ENCODE results near the gene CLDN14.

CLDN14 gene

GRCh38 chr21:36446301-36446700, 33.6 kb downstream of the CLDN14 start:
- DNase-seq = no peak
- H3K4me3 ChIP-seq (ENCODE audit: low read depth, low read length) = no peak overlapping the region
- TF ChIP-seq CTCF (IDR thresholded peaks at IDR 0.05; ENCODE audit: low read depth, low read length) = no peak
- no peaks in the 10 kb centered on the region for H3K36me3 ChIP-seq
- no peaks in the 10 kb centered on the region; the same call in 1 of the 2 replicates for H3K27me3 ChIP-seq
- H3K4me1 ChIP-seq = no peaks in the 10 kb centered on the region
- H3K9me3 ChIP-seq = no peaks in the 10 kb centered on the region

- no peaks in the 10 kb centered on the region for H3K4me1 ChIP-seq
- no peak for TF ChIP-seq CTCF (IDR thresholded peaks at IDR 0.05; ENCODE audit: low read depth, low read length)
- H3K27me3 ChIP-seq = no peaks in the 10 kb centered on the region; the same call in 1 of the 2 replicates
- no peaks in the 10 kb centered on the region for H3K36me3 ChIP-seq
- no peak overlapping the region for H3K4me3 ChIP-seq (ENCODE audit: low read depth, low read length)
- no peaks in the 10 kb centered on the region for H3K9me3 ChIP-seq
- no peak for DNase-seq
These were observed 38.2 kb downstream of the CLDN14 start for GRCh38 chr21:36441715-36442114.

GRCh38 chr21:36437745-36438128, 42.2 kb downstream of the CLDN14 start:
- no peak for TF ChIP-seq CTCF (IDR thresholded peaks at IDR 0.05; ENCODE audit: low read depth, low read length)
- DNase-seq = no peak
- Histone ChIP-seq H3K4me1 (no peaks in the 10 kb centered on the region), H3K27me3 (no peaks in the 10 kb centered on the region), H3K9me3 (no peaks in the 10 kb centered on the region), H3K36me3 (no peaks in the 10 kb centered on the region), H3K4me3 (ENCODE audit: low read depth, low read length) (no peak overlapping the region)

GRCh38 chr21:36436829-36437744, 42.8 kb downstream of the CLDN14 start:
- Histone ChIP-seq H3K36me3 (no peaks in the 10 kb centered on the region), H3K4me3 (ENCODE audit: low read depth, low read length) (no peak overlapping the region), H3K27me3 (no peaks in the 10 kb centered on the region), H3K9me3 (no peaks in the 10 kb centered on the region), H3K4me1 (no peaks in the 10 kb centered on the region)
- no peak for DNase-seq
- TF ChIP-seq CTCF (IDR thresholded peaks at IDR 0.05; ENCODE audit: low read depth, low read length) = no peak

GRCh38 chr21:36434144-36434543, 45.8 kb downstream of the CLDN14 start:
- no peak for DNase-seq
- no peak overlapping the region for H3K4me3 ChIP-seq (ENCODE audit: low read depth, low read length)
- TF ChIP-seq CTCF (IDR thresholded peaks at IDR 0.05; ENCODE audit: low read depth, low read length) = no peak

GRCh38 chr21:36433059-36433709, 46.7 kb downstream of the CLDN14 start:
- no peak overlapping the region for H3K4me3 ChIP-seq (ENCODE audit: low read depth, low read length)
- DNase-seq = no peak
- no peaks in the 10 kb centered on the region for H3K9me3 ChIP-seq
- no peaks in the 10 kb centered on the region for H3K36me3 ChIP-seq
- no peaks in the 10 kb centered on the region for H3K27me3 ChIP-seq
- no peak for TF ChIP-seq CTCF (IDR thresholded peaks at IDR 0.05; ENCODE audit: low read depth, low read length)
- no peaks in the 10 kb centered on the region for H3K4me1 ChIP-seq

More at GRCh38 chr21:36434144-36434543, 45.8 kb downstream of the CLDN14 start:
- no peaks in the 10 kb centered on the region for H3K4me1 ChIP-seq
- no peaks in the 10 kb centered on the region for H3K9me3 ChIP-seq
- no peaks in the 10 kb centered on the region for H3K27me3 ChIP-seq
- no peaks in the 10 kb centered on the region for H3K36me3 ChIP-seq

Data from BE2C (cell line).